Measurements from ENCODE around the gene MYH6.

GRCh38 chr14:23416801-23417200 lies 8.7 kb upstream of the MYH6 start:
- TF ChIP-seq POLR2AphosphoS5 (IDR thresholded peaks at IDR 0.05; ENCODE audit: low read depth), result no peak
- no peak for TF ChIP-seq CTCF (IDR thresholded peaks at IDR 0.05; ENCODE audit: insufficient read depth, low read length)
- no peak for TF ChIP-seq GABPA (IDR thresholded peaks at IDR 0.05; ENCODE audit: low read depth)

Measured in HL-60 (cell line).